Measurements from ENCODE around the gene ADGRA3. TPM values are rescaled to one million over a fixed set of nuclear protein-coding genes. Genes with fewer than 3 reads are reported as not detected.

ADGRA3 gene
- total RNA-seq, 6 experiments from 2014 or later, result 15.1 to 19.0 (median 17.7) TPM

GRCh38 chr4:22458098-22458497 lies 57.8 kb downstream of the ADGRA3 start:
- Mint-ChIP-seq H3K9me3 (no peaks in the 10 kb centered on the region), H3K4me3 (no peak overlapping the region), H3K4me1 (ENCODE audit: low read depth) (no peaks in the 10 kb centered on the region), H3K36me3 (ENCODE audit: low read depth) (no peaks in the 10 kb centered on the region), H3K27ac (no peak overlapping the region), H3K27me3 (ENCODE audit: insufficient read depth) (no peaks in the 10 kb centered on the region)
- DNase-seq, result no peak
- no peak for TF ChIP-seq CTCF (IDR thresholded peaks at IDR 0.05)

GRCh38 chr4:22457348-22457747 lies 58.5 kb downstream of the ADGRA3 start:
- H3K36me3 Mint-ChIP-seq (ENCODE audit: low read depth), result no peaks in the 10 kb centered on the region
- no peaks in the 10 kb centered on the region for H3K9me3 Mint-ChIP-seq
- H3K27me3 Mint-ChIP-seq (ENCODE audit: insufficient read depth), result no peaks in the 10 kb centered on the region
- TF ChIP-seq CTCF (IDR thresholded peaks at IDR 0.05), result no peak
- no peak overlapping the region for H3K27ac Mint-ChIP-seq
- no peak for DNase-seq
- no peaks in the 10 kb centered on the region for H3K4me1 Mint-ChIP-seq (ENCODE audit: low read depth)
- H3K4me3 Mint-ChIP-seq, result no peak overlapping the region

GRCh38 chr4:22456291-22456690 lies 59.6 kb downstream of the ADGRA3 start:
- no peak overlapping the region for H3K4me3 Mint-ChIP-seq
- no peaks in the 10 kb centered on the region for H3K4me1 Mint-ChIP-seq (ENCODE audit: low read depth)
- TF ChIP-seq CTCF (IDR thresholded peaks at IDR 0.05), result no peak

GRCh38 chr4:22454955-22455354 lies 60.9 kb downstream of the ADGRA3 start:
- DNase-seq, result no peak
- no peaks in the 10 kb centered on the region for H3K36me3 Mint-ChIP-seq (ENCODE audit: low read depth)
- H3K27me3 Mint-ChIP-seq (ENCODE audit: insufficient read depth), result no peaks in the 10 kb centered on the region
- no peak overlapping the region for H3K27ac Mint-ChIP-seq
- H3K4me3 Mint-ChIP-seq, result no peak overlapping the region
- no peaks in the 10 kb centered on the region for H3K4me1 Mint-ChIP-seq (ENCODE audit: low read depth)
- no peak for TF ChIP-seq CTCF (IDR thresholded peaks at IDR 0.05)
- H3K9me3 Mint-ChIP-seq, result no peaks in the 10 kb centered on the region

More at GRCh38 chr4:22456291-22456690, 59.6 kb downstream of the ADGRA3 start:
- Mint-ChIP-seq H3K36me3 (ENCODE audit: low read depth) (no peaks in the 10 kb centered on the region), H3K27ac (no peak overlapping the region), H3K9me3 (no peaks in the 10 kb centered on the region), H3K27me3 (ENCODE audit: insufficient read depth) (no peaks in the 10 kb centered on the region)
- DNase-seq, result no peak

- no peak for TF ChIP-seq CTCF (IDR thresholded peaks at IDR 0.05)
- Mint-ChIP-seq H3K4me3 (no peak overlapping the region), H3K9me3 (no peaks in the 10 kb centered on the region), H3K4me1 (ENCODE audit: low read depth) (no peaks in the 10 kb centered on the region), H3K36me3 (ENCODE audit: low read depth) (no peaks in the 10 kb centered on the region), H3K27me3 (ENCODE audit: insufficient read depth) (no peaks in the 10 kb centered on the region; the same call in 1 of the 2 replicates), H3K27ac (no peak overlapping the region)
- no peak for DNase-seq
Observed at GRCh38 chr4:22454216-22454838, 61.5 kb downstream of the ADGRA3 start.
